Liver (tissue), 9 donors: ENCODE results near the gene GATAD2B. TPM values are rescaled to one million over a fixed set of nuclear protein-coding genes. Genes with fewer than 3 reads are reported as not detected.

Experiments used
- DNase-seq: peaks from one replicate; pipeline ENCODE4 v3.0.0-alpha.2; 2017; ENCODE audit warnings: low spot score
- H3K27ac ChIP-seq, 2 donors: one replicate each; pipeline ENCODE4 v1.7.0; 2013; ENCODE audit warnings: inconsistent platforms in 2 of 2, low read length in 2 of 2, control low read depth in 1 of 2, low read depth in 1 of 2, mild to moderate bottlenecking in 1 of 2
- H3K27me3 ChIP-seq, 4 donors: one replicate each; pipeline versions ENCODE4 v1.6.1 to v1.7.0; 2013; ENCODE audit warnings: low read length in 3 of 4, inconsistent platforms in 1 of 4, mild to moderate bottlenecking in 1 of 4, moderate library complexity in 1 of 4; ENCODE audit not compliant: control insufficient read depth in 4 of 4, insufficient read depth in 4 of 4
- H3K36me3 ChIP-seq, 4 donors: one replicate each; pipeline versions ENCODE4 v1.6.1 to v1.7.0; 2013; ENCODE audit warnings: low read length in 3 of 4, mild to moderate bottlenecking in 3 of 4, low read depth in 1 of 4, moderate library complexity in 1 of 4; ENCODE audit not compliant: control insufficient read depth in 4 of 4, insufficient read depth in 3 of 4
- H3K4me1 ChIP-seq, 4 donors: one replicate each; pipeline versions ENCODE4 v1.6.1 to v1.7.0; 2013; ENCODE audit warnings: low read length in 3 of 4, mild to moderate bottlenecking in 3 of 4, moderate library complexity in 1 of 4; ENCODE audit not compliant: control insufficient read depth in 4 of 4, insufficient read depth in 4 of 4
- H3K4me3 ChIP-seq, 3 donors: one replicate each; pipeline versions ENCODE4 v1.6.1 to v1.7.0; 2013; ENCODE audit warnings: low read length in 3 of 3, control low read depth in 1 of 3, low read depth in 1 of 3, mild to moderate bottlenecking in 1 of 3
- H3K9ac ChIP-seq, 2 donors: one replicate each; pipeline ENCODE4 v1.7.0; 2013; ENCODE audit warnings: low read length in 2 of 2, mild to moderate bottlenecking in 2 of 2, moderate library complexity in 2 of 2, control low read depth in 1 of 2, low read depth in 1 of 2
- H3K9me3 ChIP-seq, 4 donors: one replicate each; pipeline versions ENCODE4 v1.6.1 to v1.7.0; 2013; ENCODE audit warnings: low read length in 3 of 4; ENCODE audit not compliant: control insufficient read depth in 4 of 4
- ATF3 ChIP-seq: IDR thresholded peaks from 2 replicates; pipeline ENCODE4 v1.6.1; 2016; ENCODE audit warnings: antibody characterized with exemption
- EGR1 ChIP-seq, 2 donors: IDR thresholded peaks; 2 replicates each; pipeline ENCODE4 v1.6.1; 2016 to 2018; ENCODE audit warnings: antibody characterized with exemption in 2 of 2, low read depth in 2 of 2
- FOXA1 ChIP-seq: IDR thresholded peaks from 2 replicates; pipeline ENCODE4 v1.6.1; 2016; ENCODE audit warnings: antibody characterized with exemption
- FOXA2 ChIP-seq: IDR thresholded peaks from 2 replicates; pipeline ENCODE4 v1.6.1; 2016; ENCODE audit warnings: antibody characterized with exemption
- GABPA ChIP-seq, 2 donors: IDR thresholded peaks in 1 of 2; conservative IDR thresholded peaks in 1 of 2; 2 replicates each; pipeline ENCODE4 v1.6.1; 2016; ENCODE audit warnings: antibody characterized with exemption in 2 of 2, mild to moderate bottlenecking in 1 of 2, moderate library complexity in 1 of 2
- HNF4A ChIP-seq, 2 donors: conservative IDR thresholded peaks; 2 replicates each; pipeline ENCODE4 v1.6.1; 2016; ENCODE audit warnings: antibody characterized with exemption in 2 of 2, mild to moderate bottlenecking in 2 of 2
- HNF4G ChIP-seq: IDR thresholded peaks from 2 replicates; pipeline ENCODE4 v1.6.1; 2016; ENCODE audit warnings: antibody characterized with exemption
- JUND ChIP-seq, 2 donors: IDR thresholded peaks; 2 replicates each; pipeline ENCODE4 v1.6.1; 2016; ENCODE audit warnings: antibody characterized with exemption in 2 of 2
- MAX ChIP-seq: IDR thresholded peaks from 2 replicates; pipeline ENCODE4 v1.6.1; 2016; ENCODE audit warnings: antibody characterized with exemption
- NR2F2 ChIP-seq: IDR thresholded peaks from 2 replicates; pipeline ENCODE4 v1.6.1; 2016; ENCODE audit warnings: antibody characterized with exemption
- RAD21 ChIP-seq, 2 donors: IDR thresholded peaks; 2 replicates each; pipeline ENCODE4 v1.6.1; 2016; ENCODE audit warnings: antibody characterized with exemption in 2 of 2, mild to moderate bottlenecking in 2 of 2
- RXRA ChIP-seq, 2 donors: IDR thresholded peaks; 2 replicates each; pipeline ENCODE4 v1.6.1; 2017 to 2018; ENCODE audit warnings: antibody characterized with exemption in 2 of 2, mild to moderate bottlenecking in 1 of 2
- SP1 ChIP-seq: IDR thresholded peaks from 2 replicates; pipeline ENCODE4 v1.6.1; 2018; ENCODE audit warnings: antibody characterized with exemption, mild to moderate bottlenecking
- TAF1 ChIP-seq: conservative IDR thresholded peaks from 2 replicates; pipeline ENCODE4 v1.6.1; 2016; ENCODE audit warnings: antibody characterized with exemption, mild to moderate bottlenecking
- YY1 ChIP-seq: IDR thresholded peaks from 2 replicates; pipeline ENCODE4 v1.6.1; 2016; ENCODE audit warnings: antibody characterized with exemption, mild to moderate bottlenecking
- WGBS: extraction: QIAGEN DNeasy Blood & Tissue Kit; methylation state at CpG from one replicate; pipeline ENCODE4 v1.1.7; 2013; 5-methylcytosine and 5-hydroxymethylcytosine counted together
- polyA plus RNA-seq, 2 donors: library from polyadenylated mRNA; stranded (reverse) in 1 of 2; unstranded in 1 of 2; fragments of 200-250 nt in 1 of 2; fragments of >200 nt in 1 of 2; fragmentation: Nextera tagmentation in 1 of 2; extraction: Ambion mirVana in 1 of 2; gene quantifications; one replicate each; pipeline versions ENCODE4 v1.2.1 to v1.2.3, GENCODE V29; 2013 to 2015
- total RNA-seq, 2 donors: library from RNA; depleted of rRNA; stranded (reverse); fragments of >200 nt; gene quantifications; one replicate each; pipeline ENCODE4 v1.2.3, GENCODE V29; 2014
- TF ChIP-seq, protein P1 (sequence below): IDR thresholded peaks from 2 replicates; pipeline ENCODE4 v1.6.1; 2016; ENCODE audit warnings: antibody characterized with exemption, mild to moderate bottlenecking
- TF ChIP-seq, protein P2 (sequence below): IDR thresholded peaks from 2 replicates; pipeline ENCODE4 v1.6.1; 2016; ENCODE audit warnings: antibody characterized with exemption
- TF ChIP-seq, protein P3 (sequence below): fragments of 150-350 bp; IDR thresholded peaks from 2 replicates; pipeline ENCODE4 v1.5.1; 2017; ENCODE audit warnings: improper control_type of control experiment, low read depth, low read length; ENCODE audit not compliant: missing input control
- donor health status: healthy.
- donor health status: healthy.
- donor health status: healthy.
- donor health status: healthy.
- donor health status: healthy.

Gene GATAD2B
- total RNA-seq (1 to 10 TPM; 4.4 to 4.9 TPM), polyA plus RNA-seq (1 to 10 TPM; 3.2 to 3.5 TPM)

- H3K4me1 ChIP-seq = peaks cover 13 to 32% (median 28%) of the 10 kb centered on the region in 4 donors
- under 1% methylated on average over 53 of the region's 53 CpGs for WGBS
- no peaks in the 10 kb centered on the region for H3K27me3 ChIP-seq
- peak within 1 kb of the TSS; percentile 77 to 86 for H3K27ac ChIP-seq
- TF ChIP-seq MAX = peak; percentile 51
- TF ChIP-seq YY1 = peak; percentile 93
- TF ChIP-seq ATF3 = no peak
- TF ChIP-seq RXRA (IDR thresholded peaks at IDR 0.05) = peak; percentile 52 to 65
- peak; percentile 70 for TF ChIP-seq TAF1
- TF ChIP-seq, protein P1, sequence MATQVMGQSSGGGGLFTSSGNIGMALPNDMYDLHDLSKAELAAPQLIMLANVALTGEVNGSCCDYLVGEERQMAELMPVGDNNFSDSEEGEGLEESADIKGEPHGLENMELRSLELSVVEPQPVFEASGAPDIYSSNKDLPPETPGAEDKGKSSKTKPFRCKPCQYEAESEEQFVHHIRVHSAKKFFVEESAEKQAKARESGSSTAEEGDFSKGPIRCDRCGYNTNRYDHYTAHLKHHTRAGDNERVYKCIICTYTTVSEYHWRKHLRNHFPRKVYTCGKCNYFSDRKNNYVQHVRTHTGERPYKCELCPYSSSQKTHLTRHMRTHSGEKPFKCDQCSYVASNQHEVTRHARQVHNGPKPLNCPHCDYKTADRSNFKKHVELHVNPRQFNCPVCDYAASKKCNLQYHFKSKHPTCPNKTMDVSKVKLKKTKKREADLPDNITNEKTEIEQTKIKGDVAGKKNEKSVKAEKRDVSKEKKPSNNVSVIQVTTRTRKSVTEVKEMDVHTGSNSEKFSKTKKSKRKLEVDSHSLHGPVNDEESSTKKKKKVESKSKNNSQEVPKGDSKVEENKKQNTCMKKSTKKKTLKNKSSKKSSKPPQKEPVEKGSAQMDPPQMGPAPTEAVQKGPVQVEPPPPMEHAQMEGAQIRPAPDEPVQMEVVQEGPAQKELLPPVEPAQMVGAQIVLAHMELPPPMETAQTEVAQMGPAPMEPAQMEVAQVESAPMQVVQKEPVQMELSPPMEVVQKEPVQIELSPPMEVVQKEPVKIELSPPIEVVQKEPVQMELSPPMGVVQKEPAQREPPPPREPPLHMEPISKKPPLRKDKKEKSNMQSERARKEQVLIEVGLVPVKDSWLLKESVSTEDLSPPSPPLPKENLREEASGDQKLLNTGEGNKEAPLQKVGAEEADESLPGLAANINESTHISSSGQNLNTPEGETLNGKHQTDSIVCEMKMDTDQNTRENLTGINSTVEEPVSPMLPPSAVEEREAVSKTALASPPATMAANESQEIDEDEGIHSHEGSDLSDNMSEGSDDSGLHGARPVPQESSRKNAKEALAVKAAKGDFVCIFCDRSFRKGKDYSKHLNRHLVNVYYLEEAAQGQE = peak; percentile 67
- TF ChIP-seq FOXA1 = peak; percentile 4
- peak; percentile 79 for TF ChIP-seq NR2F2
- TF ChIP-seq HNF4G = no peak
- peak; percentile 88 to 89 for TF ChIP-seq EGR1 (IDR thresholded peaks at IDR 0.05; ENCODE audit: low read depth in 2 of 2)
- peak; percentile 45 to 50 for TF ChIP-seq RAD21 (IDR thresholded peaks at IDR 0.05)
- TF ChIP-seq, protein P2, sequence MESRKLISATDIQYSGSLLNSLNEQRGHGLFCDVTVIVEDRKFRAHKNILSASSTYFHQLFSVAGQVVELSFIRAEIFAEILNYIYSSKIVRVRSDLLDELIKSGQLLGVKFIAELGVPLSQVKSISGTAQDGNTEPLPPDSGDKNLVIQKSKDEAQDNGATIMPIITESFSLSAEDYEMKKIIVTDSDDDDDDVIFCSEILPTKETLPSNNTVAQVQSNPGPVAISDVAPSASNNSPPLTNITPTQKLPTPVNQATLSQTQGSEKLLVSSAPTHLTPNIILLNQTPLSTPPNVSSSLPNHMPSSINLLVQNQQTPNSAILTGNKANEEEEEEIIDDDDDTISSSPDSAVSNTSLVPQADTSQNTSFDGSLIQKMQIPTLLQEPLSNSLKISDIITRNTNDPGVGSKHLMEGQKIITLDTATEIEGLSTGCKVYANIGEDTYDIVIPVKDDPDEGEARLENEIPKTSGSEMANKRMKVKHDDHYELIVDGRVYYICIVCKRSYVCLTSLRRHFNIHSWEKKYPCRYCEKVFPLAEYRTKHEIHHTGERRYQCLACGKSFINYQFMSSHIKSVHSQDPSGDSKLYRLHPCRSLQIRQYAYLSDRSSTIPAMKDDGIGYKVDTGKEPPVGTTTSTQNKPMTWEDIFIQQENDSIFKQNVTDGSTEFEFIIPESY = peak; percentile 90
- no peak for TF ChIP-seq FOXA2
- TF ChIP-seq, protein P3, sequence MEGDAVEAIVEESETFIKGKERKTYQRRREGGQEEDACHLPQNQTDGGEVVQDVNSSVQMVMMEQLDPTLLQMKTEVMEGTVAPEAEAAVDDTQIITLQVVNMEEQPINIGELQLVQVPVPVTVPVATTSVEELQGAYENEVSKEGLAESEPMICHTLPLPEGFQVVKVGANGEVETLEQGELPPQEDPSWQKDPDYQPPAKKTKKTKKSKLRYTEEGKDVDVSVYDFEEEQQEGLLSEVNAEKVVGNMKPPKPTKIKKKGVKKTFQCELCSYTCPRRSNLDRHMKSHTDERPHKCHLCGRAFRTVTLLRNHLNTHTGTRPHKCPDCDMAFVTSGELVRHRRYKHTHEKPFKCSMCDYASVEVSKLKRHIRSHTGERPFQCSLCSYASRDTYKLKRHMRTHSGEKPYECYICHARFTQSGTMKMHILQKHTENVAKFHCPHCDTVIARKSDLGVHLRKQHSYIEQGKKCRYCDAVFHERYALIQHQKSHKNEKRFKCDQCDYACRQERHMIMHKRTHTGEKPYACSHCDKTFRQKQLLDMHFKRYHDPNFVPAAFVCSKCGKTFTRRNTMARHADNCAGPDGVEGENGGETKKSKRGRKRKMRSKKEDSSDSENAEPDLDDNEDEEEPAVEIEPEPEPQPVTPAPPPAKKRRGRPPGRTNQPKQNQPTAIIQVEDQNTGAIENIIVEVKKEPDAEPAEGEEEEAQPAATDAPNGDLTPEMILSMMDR = no peak
- TF ChIP-seq HNF4A (conservative IDR thresholded peaks at IDR 0.05) = peak in 1 of 2 donors; percentile 44
- peak; percentile 26 to 66 for TF ChIP-seq GABPA (IDR thresholded peaks at IDR 0.05 in 1 of 2, conservative IDR thresholded peaks at IDR 0.05 in 1 of 2)
- TF ChIP-seq SP1 = peak; percentile 95
- TF ChIP-seq JUND (IDR thresholded peaks at IDR 0.05) = peak in 1 of 2 donors; percentile 14
- no peaks in the 10 kb centered on the region for H3K9me3 ChIP-seq
- H3K9ac ChIP-seq = peak within 1 kb of the TSS; percentile 80 to 97
- DNase-seq = peak; percentile 97
- H3K36me3 ChIP-seq = peaks cover 0 to 3% (median under 1%) of the 10 kb centered on the region in 4 donors
- peak within 1 kb of the TSS; percentile 83 to 99 (median 98) for H3K4me3 ChIP-seq
Observed at GRCh38 chr1:153922972-153923925, at the start of gene GATAD2B. GATAD2B (minus strand) TSS chr1:153922972; CDS start chr1:153828347, 94,625 bp downstream.
